GM23338 (cell line): ENCODE results near the gene MYT1. TPM values are rescaled to one million over a fixed set of nuclear protein-coding genes. Genes with fewer than 3 reads are reported as not detected.

Experiments used
- ATAC-seq: fragments of 200-7000 bp; cut with Tn5 transposase; 3 replicates; pipeline ENCODE4 v1.9.1; 2020
- DNase-seq: peaks from one replicate; pipeline ENCODE4 v3.0.0-alpha.2; 2015; ENCODE audit warnings: low spot score
- H2AFZ ChIP-seq: fragments of 200-600 bp; sonication (generic); 2 replicates; pipeline ENCODE4 v1.8.0; 2016; ENCODE audit warnings: antibody characterized with exemption, mild to moderate bottlenecking, moderate library complexity
- H3F3A ChIP-seq: fragments of 200-600 bp; sonication (generic); replicated peaks from 2 replicates; pipeline ENCODE4 v1.8.0; 2017; ENCODE audit warnings: antibody characterized with exemption, mixed run types, low read depth
- H3K27ac ChIP-seq: fragments of 200-600 bp; sonication (generic); 2 replicates; pipeline ENCODE4 v1.6.1; 2016; ENCODE audit warnings: low read depth
- H3K27me3 ChIP-seq: fragments of 200-600 bp; sonication (generic); 2 replicates; pipeline ENCODE4 v1.8.0; 2016; ENCODE audit warnings: mild to moderate bottlenecking, mixed run types, moderate library complexity; ENCODE audit not compliant: insufficient read depth
- H3K36me3 ChIP-seq: fragments of 200-600 bp; sonication (generic); 2 replicates; pipeline ENCODE4 v1.8.0; 2016; ENCODE audit warnings: mild to moderate bottlenecking; ENCODE audit not compliant: insufficient read depth
- H3K4me1 ChIP-seq: fragments of 200-600 bp; sonication (generic); 2 replicates; pipeline ENCODE4 v1.8.0; 2016; ENCODE audit warnings: mild to moderate bottlenecking, moderate library complexity; ENCODE audit not compliant: insufficient read depth
- H3K4me2 ChIP-seq: fragments of 200-600 bp; sonication (generic); 2 replicates; pipeline ENCODE4 v1.7.1; 2017; ENCODE audit warnings: mixed run types
- H3K4me3 ChIP-seq: fragments of 200-600 bp; sonication (generic); 2 replicates; pipeline ENCODE4 v1.6.1; 2016; ENCODE audit warnings: mixed run types
- H3K79me2 ChIP-seq: fragments of 200-600 bp; sonication (generic); replicated peaks from 2 replicates; pipeline ENCODE4 v1.8.0; 2017; ENCODE audit warnings: mild to moderate bottlenecking; ENCODE audit not compliant: insufficient read depth
- H3K9me2 ChIP-seq: fragments of 200-600 bp; sonication (generic); 2 replicates; pipeline ENCODE4 v1.8.0; 2017; ENCODE audit not compliant: insufficient read depth
- H4K20me1 ChIP-seq: fragments of 200-600 bp; sonication (generic); replicated peaks from 2 replicates; pipeline ENCODE4 v1.8.0; 2017; ENCODE audit warnings: mild to moderate bottlenecking; ENCODE audit not compliant: insufficient read depth
- H3K27ac Mint-ChIP-seq: 2 replicates; pipeline ENCODE4 v1.8.0; 2020; ENCODE audit warnings: inconsistent platforms, mild to moderate bottlenecking, moderate library complexity, mixed read lengths
- H3K27me3 Mint-ChIP-seq: 3 replicates; pipeline ENCODE4 v1.8.0; 2022; ENCODE audit warnings: low read depth, mild to moderate bottlenecking, moderate library complexity, mixed read lengths, inconsistent platforms; ENCODE audit not compliant: insufficient read depth, poor library complexity
- H3K36me3 Mint-ChIP-seq: 3 replicates; pipeline ENCODE4 v1.8.0; 2021; ENCODE audit warnings: low read depth, mild to moderate bottlenecking, inconsistent platforms, moderate library complexity, mixed read lengths
- H3K4me1 Mint-ChIP-seq: 3 replicates; pipeline ENCODE4 v1.8.0; 2020; ENCODE audit warnings: mild to moderate bottlenecking, inconsistent platforms, mixed read lengths
- H3K4me3 Mint-ChIP-seq: 3 replicates; pipeline ENCODE4 v1.8.0; 2021; ENCODE audit warnings: moderate library complexity, mild to moderate bottlenecking, inconsistent platforms, mixed read lengths
- H3K9me3 Mint-ChIP-seq: 3 replicates; pipeline ENCODE4 v1.8.0; 2020; ENCODE audit warnings: moderate library complexity, mild to moderate bottlenecking, inconsistent platforms, mixed read lengths
- CREB1 ChIP-seq: fragments of 250-450 bp; sonication (Bioruptor Pico); IDR thresholded peaks from 2 replicates; pipeline ENCODE4 v1.5.0; 2020; ENCODE audit warnings: low read depth, mild to moderate bottlenecking, moderate library complexity
- JUNB ChIP-seq: IDR thresholded peaks from one replicate; pipeline ENCODE4 v1.6.1; 2016; ENCODE audit warnings: antibody characterized with exemption; ENCODE audit not compliant: unreplicated experiment
- POLR2AphosphoS5 ChIP-seq: IDR thresholded peaks from 2 replicates; pipeline ENCODE4 v1.6.1; 2016; ENCODE audit warnings: antibody characterized with exemption, low read depth
- REST ChIP-seq: IDR thresholded peaks from one replicate; pipeline ENCODE4 v1.6.1; 2018; ENCODE audit warnings: antibody characterized with exemption; ENCODE audit not compliant: unreplicated experiment
- ZNF462 ChIP-seq: fragments of 250-450 bp; sonication (Bioruptor Pico); IDR thresholded peaks from 2 replicates; pipeline ENCODE4 v1.5.0; 2020; ENCODE audit warnings: mild to moderate bottlenecking, moderate library complexity
- polyA plus RNA-seq: library from polyadenylated mRNA; unstranded; fragments of >200 nt; fragmentation: Nextera tagmentation; extraction: Ambion mirVana; gene quantifications from 2 replicates; pipeline ENCODE4 v1.2.1, GENCODE V29; 2016
- total RNA-seq: library from RNA; depleted of rRNA; stranded (reverse); fragments of >200 nt; shearing (Covaris generic); gene quantifications from 2 replicates; pipeline ENCODE4 v1.2.3, GENCODE V29; 2014

Gene MYT1
- total and polyA plus RNA-seq, 2 experiments from 2014 or later: 0.83 to 1.6 TPM

GRCh38 chr20:64242003-64242796, 77.9 kb downstream of the MYT1 start:
- Mint-ChIP-seq H3K4me3 (no peak overlapping the region), H3K36me3 (no peaks in the 10 kb centered on the region; the same call in 1 of the 3 replicates), H3K27me3 (peaks cover 20% of the 10 kb centered on the region), H3K4me1 (no peaks in the 10 kb centered on the region), H3K27ac (no peak overlapping the region), H3K9me3 (peaks cover 6% of the 10 kb centered on the region; the same call in 2 of the 3 replicates)
- no peaks in the 10 kb centered on the region for H3K79me2 ChIP-seq
- H3F3A ChIP-seq: no peaks in the 10 kb centered on the region
- H2AFZ ChIP-seq: no peak overlapping the region
- TF ChIP-seq CREB1 (CRISPR knock-in tag) (no peak), ZNF462 (CRISPR knock-in tag) (no peak), JUNB (no peak)
- H3K4me1 ChIP-seq: no peaks in the 10 kb centered on the region
- H3K4me2 ChIP-seq: no peak overlapping the region
- H4K20me1 ChIP-seq: no peaks in the 10 kb centered on the region
- ATAC-seq (no peak), DNase-seq (no peak)
- no peak overlapping the region for H3K27ac ChIP-seq
- no peak overlapping the region for H3K4me3 ChIP-seq
- no peaks in the 10 kb centered on the region for H3K9me2 ChIP-seq
- no peaks in the 10 kb centered on the region for H3K27me3 ChIP-seq
- H3K36me3 ChIP-seq: no peaks in the 10 kb centered on the region

DNA sequence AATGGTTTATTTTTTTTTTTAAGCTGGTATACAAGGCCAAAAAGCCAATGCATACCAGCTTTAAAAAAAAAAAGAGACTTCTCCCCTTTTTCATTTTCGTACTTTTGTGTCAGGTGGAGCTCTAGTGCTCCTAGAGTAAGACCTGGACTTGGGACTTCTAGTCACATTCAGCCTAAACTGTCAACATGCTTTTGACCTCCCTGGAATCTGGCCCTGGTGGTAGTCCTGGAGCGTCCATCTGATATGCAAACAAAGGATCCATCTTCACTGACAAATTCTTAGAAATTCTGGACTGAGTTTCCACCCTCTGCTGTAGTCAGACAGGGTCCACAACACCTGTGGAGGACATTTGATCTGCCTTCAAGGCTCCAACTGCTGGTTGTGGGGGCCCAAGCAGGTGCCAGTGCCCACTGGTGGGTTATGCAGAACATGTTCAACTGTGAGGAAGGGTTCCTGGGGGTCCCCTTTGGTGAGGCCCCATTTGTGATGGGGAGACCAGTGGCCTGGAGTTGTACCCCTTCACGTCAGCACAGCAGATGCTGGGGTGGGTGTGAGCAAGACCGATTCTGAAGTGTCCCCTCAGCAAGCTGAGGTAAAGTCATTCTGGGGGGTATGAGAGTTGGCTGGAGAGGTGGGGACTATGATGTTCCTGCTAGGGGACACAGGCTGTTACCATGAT, 78.7 kb downstream of the MYT1 start:
- no peaks in the 10 kb centered on the region for H3K27me3 ChIP-seq
- H3F3A ChIP-seq: no peaks in the 10 kb centered on the region
- H3K4me1 Mint-ChIP-seq: no peaks in the 10 kb centered on the region
- peaks cover 19% of the 10 kb centered on the region for H3K27me3 Mint-ChIP-seq
- H3K9me3 Mint-ChIP-seq: peaks cover 4% of the 10 kb centered on the region; the same call in 2 of the 3 replicates
- H2AFZ ChIP-seq: no peak overlapping the region
- H3K27ac ChIP-seq: no peak overlapping the region
- no peak for ATAC-seq
- H3K4me3 ChIP-seq: no peak overlapping the region
- no peak overlapping the region for H3K4me2 ChIP-seq
- H3K79me2 ChIP-seq: no peaks in the 10 kb centered on the region
- H3K36me3 Mint-ChIP-seq: no peaks in the 10 kb centered on the region
- H3K27ac Mint-ChIP-seq: no peak overlapping the region
- no peak for DNase-seq
- H3K9me2 ChIP-seq: no peaks in the 10 kb centered on the region
- no peaks in the 10 kb centered on the region for H3K4me1 ChIP-seq
- H3K36me3 ChIP-seq: no peaks in the 10 kb centered on the region
- no peak overlapping the region for H3K4me3 Mint-ChIP-seq
- TF ChIP-seq POLR2AphosphoS5: no peak
- TF ChIP-seq REST: no peak
- H4K20me1 ChIP-seq: no peaks in the 10 kb centered on the region
